K562 (cell line): ENCODE measurements around the gene TRIM38. TPM values are rescaled to one million over a fixed set of nuclear protein-coding genes. Genes with fewer than 3 reads are reported as not detected.

Experiments
- CBFA2T3 ChIP-seq: fragments of 450-650 bp; IDR thresholded peaks from 2 replicates; pipeline ENCODE4 v1.6.1; 2017
- HDAC1 ChIP-seq, 2 experiments: fragments of 450-650 bp; IDR thresholded peaks; 2 replicates each; pipeline ENCODE4 v1.6.1; 2016 to 2017; ENCODE audit warnings: inconsistent platforms in 1 of 2, mild to moderate bottlenecking in 1 of 2, moderate library complexity in 1 of 2
- TCF7L2 ChIP-seq: fragments of 150-350 bp; IDR thresholded peaks from 2 replicates; pipeline ENCODE4 v1.6.1; 2016; ENCODE audit warnings: low read depth, mild to moderate bottlenecking, low read length, moderate library complexity
- ZNF384 ChIP-seq: IDR thresholded peaks from 2 replicates; pipeline ENCODE4 v1.6.1; 2012; ENCODE audit warnings: low read depth, low read length, improper control_type of control experiment
- polyA plus RNA-seq, 8 experiments: library from polyadenylated mRNA; depleted of rRNA in 4 of 8; stranded (reverse) in 5 of 8; unstranded in 3 of 8; fragments of >200 nt; fragmentation: Nextera tagmentation in 2 of 8; fragmentation: Illumina TruSeq in 1 of 8; extraction: Ambion mirVana in 2 of 8; extraction: Trizol in 1 of 8; gene quantifications; 2 replicates each; pipeline versions ENCODE4 v1.2.1 to v1.2.3, GENCODE V29; 2011 to 2014; ENCODE audit warnings: inconsistent platforms in 1 of 8, missing spikeins in 1 of 8
- total RNA-seq, 7 experiments: library from RNA; depleted of rRNA in 6 of 7; stranded (reverse); fragments of >200 nt in 6 of 7; fragmentation: Illumina TruSeq in 2 of 7; extraction: Trizol in 2 of 7; gene quantifications; 2 replicates each; pipeline versions ENCODE4 v1.2.1 to v1.2.3, GENCODE V29; 2011 to 2021; ENCODE audit warnings: low replicate concordance in 1 of 7
- TF ChIP-seq, protein P1 (sequence below): sonication (generic); formaldehyde crosslinking; IDR thresholded peaks from 2 replicates; pipeline ENCODE4 v1.8.0; 2023; ENCODE audit warnings: missing genetic modification reagents, mild to moderate bottlenecking, borderline replicate concordance
- TF ChIP-seq, protein P2 (sequence below): fragments of 450-650 bp; formaldehyde crosslinking; IDR thresholded peaks from 2 replicates; pipeline ENCODE4 v1.4.0; 2020; ENCODE audit warnings: mild to moderate bottlenecking, moderate library complexity
- TF ChIP-seq, protein P3 (sequence below), 3 experiments: fragments of 200-800 bp in 1 of 3; sonication (Bioruptor generic) in 1 of 3; sonication (generic) in 1 of 3; formaldehyde crosslinking in 1 of 3; IDR thresholded peaks; 2 replicates each; pipeline versions ENCODE4 v1.6.1 to v1.8.0; 2016 to 2022; ENCODE audit warnings: mild to moderate bottlenecking in 2 of 3, missing compliant biosample characterization in 2 of 3, missing genetic modification characterization in 2 of 3, missing genetic modification reagents in 1 of 3
- TF ChIP-seq, protein P4 (sequence below): conservative IDR thresholded peaks from 2 replicates; pipeline ENCODE4 v1.6.1; 2011; ENCODE audit warnings: low read depth, mild to moderate bottlenecking, low read length; ENCODE audit not compliant: control insufficient read depth
- TF ChIP-seq, protein P5 (sequence below): fragments of 450-650 bp; formaldehyde crosslinking; IDR thresholded peaks from 2 replicates; pipeline ENCODE4 v1.4.0; 2020; ENCODE audit warnings: mild to moderate bottlenecking, moderate library complexity
- TF ChIP-seq, protein P6 (sequence below), 2 experiments: fragments of 450-650 bp in 1 of 2; IDR thresholded peaks; 2 replicates each; pipeline ENCODE4 v1.6.1; 2011 to 2017; ENCODE audit warnings: low read depth in 2 of 2, antibody characterized with exemption in 1 of 2, borderline replicate concordance in 1 of 2, low read length in 1 of 2, mild to moderate bottlenecking in 1 of 2, mixed read lengths in 1 of 2; ENCODE audit not compliant: control insufficient read depth in 1 of 2

TRIM38 gene
- total and polyA plus RNA-seq, 9 of the 15 experiments (the other 6 are each of a cell fraction or from before 2014, with no cell fraction given) = 1.7 to 6.7 (median 6.3) TPM

DNA sequence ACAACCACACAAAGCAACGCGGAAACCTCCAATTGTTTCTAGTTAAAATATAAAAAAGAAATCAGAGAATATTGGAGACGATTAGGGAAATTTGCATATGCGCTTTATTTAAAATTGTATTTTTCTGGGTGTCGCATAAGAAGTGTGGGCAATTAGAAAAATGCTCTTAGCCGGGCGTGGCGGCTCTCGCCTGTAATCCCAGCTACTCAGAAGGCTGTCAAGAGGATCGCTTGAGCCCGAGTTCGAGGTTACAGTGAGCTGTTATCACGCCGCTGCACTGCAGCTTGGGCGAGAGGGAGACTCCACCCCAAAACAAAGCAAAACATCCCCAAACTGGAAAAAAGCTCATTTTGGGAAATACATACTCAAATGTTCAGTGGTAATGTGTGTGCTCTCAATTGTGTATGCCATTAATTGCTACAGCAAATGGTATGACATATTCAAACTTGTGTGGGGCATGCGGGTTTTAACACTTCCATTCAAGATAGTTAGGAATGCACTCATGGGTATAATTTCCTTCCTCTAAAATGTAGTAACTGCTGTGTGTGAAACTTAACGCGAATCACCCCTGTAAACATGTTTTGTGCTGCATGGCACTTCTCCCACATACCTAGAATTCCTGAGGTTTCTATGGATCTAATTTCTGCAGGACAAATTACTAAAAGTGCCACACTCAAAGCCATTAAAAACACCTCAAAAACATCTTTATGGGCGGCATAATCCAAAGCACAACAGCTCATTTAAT is 69.9 kb downstream of the TRIM38 start (continued):
- TF ChIP-seq, protein P1, sequence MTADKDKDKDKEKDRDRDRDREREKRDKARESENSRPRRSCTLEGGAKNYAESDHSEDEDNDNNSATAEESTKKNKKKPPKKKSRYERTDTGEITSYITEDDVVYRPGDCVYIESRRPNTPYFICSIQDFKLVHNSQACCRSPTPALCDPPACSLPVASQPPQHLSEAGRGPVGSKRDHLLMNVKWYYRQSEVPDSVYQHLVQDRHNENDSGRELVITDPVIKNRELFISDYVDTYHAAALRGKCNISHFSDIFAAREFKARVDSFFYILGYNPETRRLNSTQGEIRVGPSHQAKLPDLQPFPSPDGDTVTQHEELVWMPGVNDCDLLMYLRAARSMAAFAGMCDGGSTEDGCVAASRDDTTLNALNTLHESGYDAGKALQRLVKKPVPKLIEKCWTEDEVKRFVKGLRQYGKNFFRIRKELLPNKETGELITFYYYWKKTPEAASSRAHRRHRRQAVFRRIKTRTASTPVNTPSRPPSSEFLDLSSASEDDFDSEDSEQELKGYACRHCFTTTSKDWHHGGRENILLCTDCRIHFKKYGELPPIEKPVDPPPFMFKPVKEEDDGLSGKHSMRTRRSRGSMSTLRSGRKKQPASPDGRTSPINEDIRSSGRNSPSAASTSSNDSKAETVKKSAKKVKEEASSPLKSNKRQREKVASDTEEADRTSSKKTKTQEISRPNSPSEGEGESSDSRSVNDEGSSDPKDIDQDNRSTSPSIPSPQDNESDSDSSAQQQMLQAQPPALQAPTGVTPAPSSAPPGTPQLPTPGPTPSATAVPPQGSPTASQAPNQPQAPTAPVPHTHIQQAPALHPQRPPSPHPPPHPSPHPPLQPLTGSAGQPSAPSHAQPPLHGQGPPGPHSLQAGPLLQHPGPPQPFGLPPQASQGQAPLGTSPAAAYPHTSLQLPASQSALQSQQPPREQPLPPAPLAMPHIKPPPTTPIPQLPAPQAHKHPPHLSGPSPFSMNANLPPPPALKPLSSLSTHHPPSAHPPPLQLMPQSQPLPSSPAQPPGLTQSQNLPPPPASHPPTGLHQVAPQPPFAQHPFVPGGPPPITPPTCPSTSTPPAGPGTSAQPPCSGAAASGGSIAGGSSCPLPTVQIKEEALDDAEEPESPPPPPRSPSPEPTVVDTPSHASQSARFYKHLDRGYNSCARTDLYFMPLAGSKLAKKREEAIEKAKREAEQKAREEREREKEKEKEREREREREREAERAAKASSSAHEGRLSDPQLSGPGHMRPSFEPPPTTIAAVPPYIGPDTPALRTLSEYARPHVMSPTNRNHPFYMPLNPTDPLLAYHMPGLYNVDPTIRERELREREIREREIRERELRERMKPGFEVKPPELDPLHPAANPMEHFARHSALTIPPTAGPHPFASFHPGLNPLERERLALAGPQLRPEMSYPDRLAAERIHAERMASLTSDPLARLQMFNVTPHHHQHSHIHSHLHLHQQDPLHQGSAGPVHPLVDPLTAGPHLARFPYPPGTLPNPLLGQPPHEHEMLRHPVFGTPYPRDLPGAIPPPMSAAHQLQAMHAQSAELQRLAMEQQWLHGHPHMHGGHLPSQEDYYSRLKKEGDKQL (CRISPR knock-in tag) = no peak
- TF ChIP-seq, protein P2, sequence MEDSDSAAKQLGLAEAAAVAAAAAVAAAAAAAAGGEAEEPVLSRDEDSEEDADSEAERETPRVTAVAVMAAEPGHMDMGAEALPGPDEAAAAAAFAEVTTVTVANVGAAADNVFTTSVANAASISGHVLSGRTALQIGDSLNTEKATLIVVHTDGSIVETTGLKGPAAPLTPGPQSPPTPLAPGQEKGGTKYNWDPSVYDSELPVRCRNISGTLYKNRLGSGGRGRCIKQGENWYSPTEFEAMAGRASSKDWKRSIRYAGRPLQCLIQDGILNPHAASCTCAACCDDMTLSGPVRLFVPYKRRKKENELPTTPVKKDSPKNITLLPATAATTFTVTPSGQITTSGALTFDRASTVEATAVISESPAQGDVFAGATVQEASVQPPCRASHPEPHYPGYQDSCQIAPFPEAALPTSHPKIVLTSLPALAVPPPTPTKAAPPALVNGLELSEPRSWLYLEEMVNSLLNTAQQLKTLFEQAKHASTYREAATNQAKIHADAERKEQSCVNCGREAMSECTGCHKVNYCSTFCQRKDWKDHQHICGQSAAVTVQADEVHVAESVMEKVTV (CRISPR knock-in tag) = no peak
- TF ChIP-seq HDAC1 (IDR thresholded peaks at IDR 0.05) (no peak; a peak in 1 of 4 replicates), TCF7L2 (no peak), CBFA2T3 (peak; percentile 42; the same call in 1 of the 2 replicates), ZNF384 (no peak; the same call in 1 of the 2 replicates)
- TF ChIP-seq, protein P3, sequence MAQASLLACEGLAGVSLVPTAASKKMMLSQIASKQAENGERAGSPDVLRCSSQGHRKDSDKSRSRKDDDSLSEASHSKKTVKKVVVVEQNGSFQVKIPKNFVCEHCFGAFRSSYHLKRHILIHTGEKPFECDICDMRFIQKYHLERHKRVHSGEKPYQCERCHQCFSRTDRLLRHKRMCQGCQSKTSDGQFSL (CRISPR knock-in tag; IDR thresholded peaks at IDR 0.05) = no peak
- TF ChIP-seq, protein P3 (tag; IDR thresholded peaks at IDR 0.05) = no peak
- TF ChIP-seq, protein P4, sequence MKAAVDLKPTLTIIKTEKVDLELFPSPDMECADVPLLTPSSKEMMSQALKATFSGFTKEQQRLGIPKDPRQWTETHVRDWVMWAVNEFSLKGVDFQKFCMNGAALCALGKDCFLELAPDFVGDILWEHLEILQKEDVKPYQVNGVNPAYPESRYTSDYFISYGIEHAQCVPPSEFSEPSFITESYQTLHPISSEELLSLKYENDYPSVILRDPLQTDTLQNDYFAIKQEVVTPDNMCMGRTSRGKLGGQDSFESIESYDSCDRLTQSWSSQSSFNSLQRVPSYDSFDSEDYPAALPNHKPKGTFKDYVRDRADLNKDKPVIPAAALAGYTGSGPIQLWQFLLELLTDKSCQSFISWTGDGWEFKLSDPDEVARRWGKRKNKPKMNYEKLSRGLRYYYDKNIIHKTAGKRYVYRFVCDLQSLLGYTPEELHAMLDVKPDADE = peak; percentile 65; the same call in 1 of the 2 replicates
- TF ChIP-seq, protein P5, sequence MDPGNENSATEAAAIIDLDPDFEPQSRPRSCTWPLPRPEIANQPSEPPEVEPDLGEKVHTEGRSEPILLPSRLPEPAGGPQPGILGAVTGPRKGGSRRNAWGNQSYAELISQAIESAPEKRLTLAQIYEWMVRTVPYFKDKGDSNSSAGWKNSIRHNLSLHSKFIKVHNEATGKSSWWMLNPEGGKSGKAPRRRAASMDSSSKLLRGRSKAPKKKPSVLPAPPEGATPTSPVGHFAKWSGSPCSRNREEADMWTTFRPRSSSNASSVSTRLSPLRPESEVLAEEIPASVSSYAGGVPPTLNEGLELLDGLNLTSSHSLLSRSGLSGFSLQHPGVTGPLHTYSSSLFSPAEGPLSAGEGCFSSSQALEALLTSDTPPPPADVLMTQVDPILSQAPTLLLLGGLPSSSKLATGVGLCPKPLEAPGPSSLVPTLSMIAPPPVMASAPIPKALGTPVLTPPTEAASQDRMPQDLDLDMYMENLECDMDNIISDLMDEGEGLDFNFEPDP (CRISPR knock-in tag) = no peak
- TF ChIP-seq, protein P6, sequence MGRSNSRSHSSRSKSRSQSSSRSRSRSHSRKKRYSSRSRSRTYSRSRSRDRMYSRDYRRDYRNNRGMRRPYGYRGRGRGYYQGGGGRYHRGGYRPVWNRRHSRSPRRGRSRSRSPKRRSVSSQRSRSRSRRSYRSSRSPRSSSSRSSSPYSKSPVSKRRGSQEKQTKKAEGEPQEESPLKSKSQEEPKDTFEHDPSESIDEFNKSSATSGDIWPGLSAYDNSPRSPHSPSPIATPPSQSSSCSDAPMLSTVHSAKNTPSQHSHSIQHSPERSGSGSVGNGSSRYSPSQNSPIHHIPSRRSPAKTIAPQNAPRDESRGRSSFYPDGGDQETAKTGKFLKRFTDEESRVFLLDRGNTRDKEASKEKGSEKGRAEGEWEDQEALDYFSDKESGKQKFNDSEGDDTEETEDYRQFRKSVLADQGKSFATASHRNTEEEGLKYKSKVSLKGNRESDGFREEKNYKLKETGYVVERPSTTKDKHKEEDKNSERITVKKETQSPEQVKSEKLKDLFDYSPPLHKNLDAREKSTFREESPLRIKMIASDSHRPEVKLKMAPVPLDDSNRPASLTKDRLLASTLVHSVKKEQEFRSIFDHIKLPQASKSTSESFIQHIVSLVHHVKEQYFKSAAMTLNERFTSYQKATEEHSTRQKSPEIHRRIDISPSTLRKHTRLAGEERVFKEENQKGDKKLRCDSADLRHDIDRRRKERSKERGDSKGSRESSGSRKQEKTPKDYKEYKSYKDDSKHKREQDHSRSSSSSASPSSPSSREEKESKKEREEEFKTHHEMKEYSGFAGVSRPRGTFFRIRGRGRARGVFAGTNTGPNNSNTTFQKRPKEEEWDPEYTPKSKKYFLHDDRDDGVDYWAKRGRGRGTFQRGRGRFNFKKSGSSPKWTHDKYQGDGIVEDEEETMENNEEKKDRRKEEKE (IDR thresholded peaks at IDR 0.05; ENCODE audit: borderline replicate concordance in 1 of 2, control insufficient read depth in 1 of 2, low read depth in 2 of 2, low read length in 1 of 2) = peak in 1 of 2 experiments; percentile 91; a peak in 1 of 4 replicates
